Breast epithelium (tissue), 3 donors: ENCODE measurements around the gene TMEM260.

ENCODE experiments used
- POLR2A ChIP-seq: fragments of 450-650 bp; IDR thresholded peaks from one replicate; pipeline ENCODE4 v1.6.1; 2016; ENCODE audit warnings: antibody characterized with exemption, mild to moderate bottlenecking, moderate library complexity
- TF ChIP-seq, protein P1 (sequence below), 3 donors: fragments of 450-650 bp; IDR thresholded peaks; one replicate each; pipeline ENCODE4 v1.5.1; 2016 to 2017; ENCODE audit warnings: antibody characterized with exemption in 3 of 3, mild to moderate bottlenecking in 3 of 3, moderate library complexity in 3 of 3

- TF ChIP-seq, protein P1, sequence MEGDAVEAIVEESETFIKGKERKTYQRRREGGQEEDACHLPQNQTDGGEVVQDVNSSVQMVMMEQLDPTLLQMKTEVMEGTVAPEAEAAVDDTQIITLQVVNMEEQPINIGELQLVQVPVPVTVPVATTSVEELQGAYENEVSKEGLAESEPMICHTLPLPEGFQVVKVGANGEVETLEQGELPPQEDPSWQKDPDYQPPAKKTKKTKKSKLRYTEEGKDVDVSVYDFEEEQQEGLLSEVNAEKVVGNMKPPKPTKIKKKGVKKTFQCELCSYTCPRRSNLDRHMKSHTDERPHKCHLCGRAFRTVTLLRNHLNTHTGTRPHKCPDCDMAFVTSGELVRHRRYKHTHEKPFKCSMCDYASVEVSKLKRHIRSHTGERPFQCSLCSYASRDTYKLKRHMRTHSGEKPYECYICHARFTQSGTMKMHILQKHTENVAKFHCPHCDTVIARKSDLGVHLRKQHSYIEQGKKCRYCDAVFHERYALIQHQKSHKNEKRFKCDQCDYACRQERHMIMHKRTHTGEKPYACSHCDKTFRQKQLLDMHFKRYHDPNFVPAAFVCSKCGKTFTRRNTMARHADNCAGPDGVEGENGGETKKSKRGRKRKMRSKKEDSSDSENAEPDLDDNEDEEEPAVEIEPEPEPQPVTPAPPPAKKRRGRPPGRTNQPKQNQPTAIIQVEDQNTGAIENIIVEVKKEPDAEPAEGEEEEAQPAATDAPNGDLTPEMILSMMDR (IDR thresholded peaks at IDR 0.05) = no peak
- TF ChIP-seq POLR2A = no peak
Observed at GRCh38 chr14:56687123-56687522, 107.5 kb downstream of the TMEM260 start.
